Measurements from ENCODE around the gene SETD6. TPM values are rescaled to one million over a fixed set of nuclear protein-coding genes. Genes with fewer than 3 reads are reported as not detected.
"Not testable (repeated sequence)": the region's sequence is repeated elsewhere in the genome, so short reads cannot be mapped to it uniquely, and the experiment has no call there.

The SETD6 gene
- total RNA-seq, 4 donors from 2014 or later, result 22.1 to 44.8 (median 23.3) TPM

DNA sequence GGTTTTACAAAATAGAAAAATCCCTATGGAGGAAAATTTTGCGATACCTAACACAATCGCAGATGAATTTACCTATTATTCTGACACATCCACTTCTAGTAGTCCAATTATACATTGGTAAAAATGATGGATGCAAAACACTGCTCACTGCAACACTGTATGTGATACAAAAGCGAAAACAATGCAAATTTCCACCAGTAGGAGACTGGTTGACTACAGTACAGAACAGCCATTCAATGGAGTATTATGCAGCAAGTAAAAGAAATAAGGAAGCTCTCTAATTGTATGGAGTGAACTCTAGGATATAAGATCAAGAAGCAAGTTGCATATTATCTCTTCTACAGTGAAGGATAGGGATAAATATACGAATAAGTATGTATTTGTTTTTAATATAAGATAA is 48.5 kb downstream of the SETD6 start:
- Histone ChIP-seq H3K4me3 (no peak overlapping the region), H3K36me3 (peaks cover 0 to 64% (median 19%) of the 10 kb centered on the region in 4 donors), H3K9me3 (no peaks in the 10 kb centered on the region), H3K27me3 (no peaks in the 10 kb centered on the region), H3K4me1 (no peaks in the 10 kb centered on the region), H3K27ac (no peak overlapping the region)
- intact Hi-C loops (cut with DNase I; ENCODE audit: low total_unique reads), result no loop called here
- TF ChIP-seq POLR2AphosphoS5 (IDR thresholded peaks at IDR 0.05), result no peak
- TF ChIP-seq POLR2A (IDR thresholded peaks at IDR 0.05), result no peak
- no peak for TF ChIP-seq CTCF (IDR thresholded peaks at IDR 0.05)
- no peak for TF ChIP-seq EP300 (IDR thresholded peaks at IDR 0.05; ENCODE audit: low read depth)
- in situ Hi-C loops (cut with MboI; ENCODE audit: low pct_ligation_motif_present in 1 of 4, low pct_unique_long_range_greater_than_20kb in 1 of 4, low sequenced_read_pairs in 3 of 4), result no loop called here
- no peak for DNase-seq
- 96 to 97% methylated on average over 4 of the region's 4 CpGs for WGBS, 2 donors (ENCODE audit: low coverage in 1 of 2)

GRCh38 chr16:58565697-58566096 is 50.4 kb downstream of the SETD6 start:
- H3K27ac ChIP-seq; H3K4me1 ChIP-seq; H3K9me3 ChIP-seq; DNase-seq; H3K27me3 ChIP-seq; H3K4me3 ChIP-seq; intact Hi-C loops (cut with DNase I; ENCODE audit: low total_unique reads); in situ Hi-C loops (cut with MboI; ENCODE audit: low pct_ligation_motif_present in 1 of 4, low pct_unique_long_range_greater_than_20kb in 1 of 4, low sequenced_read_pairs in 3 of 4): not testable (repeated sequence)
- peaks cover 0 to 65% (median 17%) of the 10 kb centered on the region in 4 donors for H3K36me3 ChIP-seq
- 94 to 97% methylated on average over 4 of the region's 4 CpGs for WGBS, 2 donors (ENCODE audit: low coverage in 1 of 2)

Small RNAs within 50 kb of the gene (small RNA-seq; reads per million reads assigned to genes)
- gene RNU6-103P (0 reads per million in 4 donors), gene SNORA46 (30.0 to 535 (median 197) reads per million in 4 donors), gene SNORA50A (0 reads per million in 4 donors)

Other genes with a start within 250 kb of the SETD6 start
- not detected for gene PRSS54, start 220.5 kb upstream of the SETD6 start, total RNA-seq
- 1 to 10 TPM in 2 of 4 donors, not detected in 2; 1.6 to 3.3 TPM for gene GINS3, start 123.0 kb upstream of the SETD6 start, total RNA-seq
- gene NDRG4, start 15.4 kb upstream of the SETD6 start, total RNA-seq, result 10 to 100 TPM in 1 of 4 donors, 1 to 10 TPM in 2, under 1 TPM in 1; 0.60 to 64.7 (median 4.4) TPM
- 100 to 1,000 TPM; 122 to 257 (median 178) TPM for gene CNOT1, start 114.3 kb downstream of the SETD6 start, total RNA-seq
- 10 to 100 TPM in 3 of 4 donors, 1 to 10 TPM in 1; 6.7 to 54.5 (median 23.4) TPM for gene SLC38A7, start 169.3 kb downstream of the SETD6 start, total RNA-seq
- gene GOT2, start 218.8 kb downstream of the SETD6 start, total RNA-seq, result 10 to 100 TPM; 29.7 to 75.1 (median 63.8) TPM

Data from transverse colon (tissue), 4 donors.